ENCODE data around the gene FSCB. TPM values are rescaled to one million over a fixed set of nuclear protein-coding genes. Genes with fewer than 3 reads are reported as not detected.
"Not testable (repeated sequence)": the region's sequence is repeated elsewhere in the genome, so short reads cannot be mapped to it uniquely, and the experiment has no call there.

FSCB gene, protein sequence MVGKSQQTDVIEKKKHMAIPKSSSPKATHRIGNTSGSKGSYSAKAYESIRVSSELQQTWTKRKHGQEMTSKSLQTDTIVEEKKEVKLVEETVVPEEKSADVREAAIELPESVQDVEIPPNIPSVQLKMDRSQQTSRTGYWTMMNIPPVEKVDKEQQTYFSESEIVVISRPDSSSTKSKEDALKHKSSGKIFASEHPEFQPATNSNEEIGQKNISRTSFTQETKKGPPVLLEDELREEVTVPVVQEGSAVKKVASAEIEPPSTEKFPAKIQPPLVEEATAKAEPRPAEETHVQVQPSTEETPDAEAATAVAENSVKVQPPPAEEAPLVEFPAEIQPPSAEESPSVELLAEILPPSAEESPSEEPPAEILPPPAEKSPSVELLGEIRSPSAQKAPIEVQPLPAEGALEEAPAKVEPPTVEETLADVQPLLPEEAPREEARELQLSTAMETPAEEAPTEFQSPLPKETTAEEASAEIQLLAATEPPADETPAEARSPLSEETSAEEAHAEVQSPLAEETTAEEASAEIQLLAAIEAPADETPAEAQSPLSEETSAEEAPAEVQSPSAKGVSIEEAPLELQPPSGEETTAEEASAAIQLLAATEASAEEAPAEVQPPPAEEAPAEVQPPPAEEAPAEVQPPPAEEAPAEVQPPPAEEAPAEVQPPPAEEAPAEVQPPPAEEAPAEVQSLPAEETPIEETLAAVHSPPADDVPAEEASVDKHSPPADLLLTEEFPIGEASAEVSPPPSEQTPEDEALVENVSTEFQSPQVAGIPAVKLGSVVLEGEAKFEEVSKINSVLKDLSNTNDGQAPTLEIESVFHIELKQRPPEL
- not detected for total RNA-seq
- not detected for polyA plus RNA-seq
- long read RNA-seq, donor 1, result 0 reads
- long read RNA-seq, donor 2, result 0 reads
- long read RNA-seq, donor 3, result 0 reads
- long read RNA-seq, donor 4, result 0 reads

DNA sequence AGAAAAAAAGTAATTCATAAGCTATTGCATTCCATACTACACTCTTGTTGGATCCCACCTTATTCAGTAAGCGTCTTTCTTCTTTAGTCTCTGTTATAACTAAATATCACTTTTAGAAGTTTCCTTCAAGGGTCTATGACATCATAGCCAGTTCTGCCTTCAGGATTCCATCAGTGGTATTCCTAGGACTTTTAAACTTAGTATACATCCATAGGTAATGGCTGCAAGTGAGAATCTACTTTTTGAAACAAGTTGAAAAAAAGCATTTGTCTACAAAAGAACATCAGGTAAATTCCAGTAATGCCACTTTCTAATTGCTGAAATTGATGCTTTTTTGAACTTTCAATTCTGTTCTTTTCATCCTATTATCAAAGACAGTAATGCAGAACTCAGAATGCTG, at the start of gene FSCB:
Gene FSCB (minus strand): TSS at position 101 of the 400 bp plus-strand sequence. CDS start 296 bp downstream, outside the sequence.
- 91% methylated on average over 1 of the region's 1 CpG for WGBS
- ATAC-seq (no peak), DNase-seq (no peak)
- intact Hi-C loops (cut with DNase I), result no loop called here
- Histone ChIP-seq H3K9me3 (ENCODE audit: control insufficient read depth, low read length) (no peaks in the 10 kb centered on the region), H3K4me1 (ENCODE audit: control insufficient read depth, insufficient read depth, low read length) (no peaks in the 10 kb centered on the region), H3K27me3 (ENCODE audit: control insufficient read depth, insufficient read depth) (no peaks in the 10 kb centered on the region), H3K4me3 (ENCODE audit: low read length) (no peak within 1 kb of the TSS), H3K27ac (ENCODE audit: low read length) (no peak within 1 kb of the TSS)

GRCh38 chr14:44531658-44532057, 24.6 kb upstream of the FSCB start:
- WGBS, result 73% methylated on average over 2 of the region's 2 CpGs
- Histone ChIP-seq H3K9me3 (ENCODE audit: control insufficient read depth, low read length) (no peaks in the 10 kb centered on the region), H3K27ac (ENCODE audit: low read length) (no peak overlapping the region), H3K4me1 (ENCODE audit: control insufficient read depth, insufficient read depth, low read length) (no peaks in the 10 kb centered on the region), H3K4me3 (ENCODE audit: low read length) (no peak overlapping the region), H3K27me3 (ENCODE audit: control insufficient read depth, insufficient read depth) (no peaks in the 10 kb centered on the region)
- intact Hi-C loops (cut with DNase I), result no loop called here
- ATAC-seq (no peak), DNase-seq (no peak)

- DNase-seq (no peak), ATAC-seq (no peak)
- Histone ChIP-seq H3K4me1 (ENCODE audit: control insufficient read depth, insufficient read depth, low read length) (no peaks in the 10 kb centered on the region), H3K27ac (ENCODE audit: low read length) (no peak overlapping the region), H3K4me3 (ENCODE audit: low read length) (no peak overlapping the region), H3K9me3 (ENCODE audit: control insufficient read depth, low read length) (no peaks in the 10 kb centered on the region), H3K27me3 (ENCODE audit: control insufficient read depth, insufficient read depth) (no peaks in the 10 kb centered on the region)
- WGBS, result 80% methylated on average over 3 of the region's 3 CpGs
- intact Hi-C loops (cut with DNase I), result no loop called here
Measured at GRCh38 chr14:44530475-44530874, 23.4 kb upstream of the FSCB start.

DNA sequence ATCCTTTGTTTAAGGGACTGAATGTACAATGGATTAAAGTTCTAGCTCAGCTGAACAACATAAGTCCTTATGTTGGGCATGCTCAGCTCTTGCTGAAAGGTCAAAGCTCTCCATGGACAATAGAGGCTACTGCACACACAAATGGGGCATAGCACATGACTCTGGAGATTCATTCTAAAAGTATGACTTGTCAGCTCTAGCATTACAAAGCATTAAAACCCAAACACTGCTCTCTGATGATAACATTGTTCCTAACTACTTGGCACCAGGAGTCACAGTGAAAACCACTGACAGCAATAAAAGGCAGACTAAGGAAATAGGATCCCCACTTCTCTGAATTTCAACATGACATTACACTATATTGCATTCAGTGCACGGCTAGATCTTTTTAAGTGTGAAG, 21.9 kb upstream of the FSCB start:
- H3K27ac ChIP-seq (ENCODE audit: low read length), result no peak overlapping the region
- H3K27me3 ChIP-seq (ENCODE audit: control insufficient read depth, insufficient read depth), result no peaks in the 10 kb centered on the region
- H3K4me3 ChIP-seq (ENCODE audit: low read length), result no peak overlapping the region
- DNase-seq (no peak), ATAC-seq (no peak)
- intact Hi-C loops (cut with DNase I), result no loop called here
- 24% methylated on average over 1 of the region's 1 CpG for WGBS
- H3K9me3 ChIP-seq (ENCODE audit: control insufficient read depth, low read length), result no peaks in the 10 kb centered on the region
- H3K4me1 ChIP-seq (ENCODE audit: control insufficient read depth, insufficient read depth, low read length), result no peaks in the 10 kb centered on the region

GRCh38 chr14:44528180-44528579, 21.1 kb upstream of the FSCB start:
- H3K9me3 ChIP-seq (ENCODE audit: control insufficient read depth, low read length), result no peaks in the 10 kb centered on the region
- DNase-seq, result no peak
- no peaks in the 10 kb centered on the region for H3K4me1 ChIP-seq (ENCODE audit: control insufficient read depth, insufficient read depth, low read length)
- ATAC-seq, result no peak
- no peaks in the 10 kb centered on the region for H3K27me3 ChIP-seq (ENCODE audit: control insufficient read depth, insufficient read depth)
- no peak overlapping the region for H3K4me3 ChIP-seq (ENCODE audit: low read length)
- no peak overlapping the region for H3K27ac ChIP-seq (ENCODE audit: low read length)
- intact Hi-C loops (cut with DNase I), result no loop called here

GRCh38 chr14:44525237-44525636, 18.2 kb upstream of the FSCB start:
- DNase-seq, result no peak
- WGBS, result 82% methylated on average over 3 of the region's 3 CpGs
- intact Hi-C loops (cut with DNase I), result no loop called here

DNA sequence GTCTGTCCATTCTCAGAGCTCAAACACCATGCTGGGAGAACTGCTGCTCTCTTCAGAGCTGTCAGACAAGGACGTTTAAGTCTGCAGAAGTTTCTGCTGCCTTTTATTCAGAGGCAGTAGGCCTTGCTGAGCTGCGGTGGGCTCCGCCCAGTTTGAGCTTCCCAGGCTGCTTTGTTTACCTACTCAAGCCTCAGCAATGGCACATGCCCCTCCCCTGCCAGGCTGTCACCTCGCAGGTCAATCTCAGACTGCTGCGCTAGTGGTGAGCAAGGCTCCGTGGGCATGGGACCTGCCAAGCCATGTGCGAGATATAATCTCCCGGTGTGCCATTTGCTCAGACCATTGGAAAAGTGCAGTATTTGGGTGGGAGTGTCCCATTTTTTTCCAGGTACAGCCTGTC, 8.6 kb upstream of the FSCB start:
- H3K9me3 ChIP-seq (ENCODE audit: control insufficient read depth, low read length); H3K4me3 ChIP-seq (ENCODE audit: low read length); H3K27me3 ChIP-seq (ENCODE audit: control insufficient read depth, insufficient read depth); intact Hi-C loops (cut with DNase I); ATAC-seq; DNase-seq; H3K27ac ChIP-seq (ENCODE audit: low read length); H3K4me1 ChIP-seq (ENCODE audit: control insufficient read depth, insufficient read depth, low read length): not testable (repeated sequence)
- WGBS, result 80% methylated on average over 8 of the region's 8 CpGs

More at GRCh38 chr14:44525237-44525636, 18.2 kb upstream of the FSCB start:
- ATAC-seq, result no peak
- Histone ChIP-seq H3K4me1 (ENCODE audit: control insufficient read depth, insufficient read depth, low read length) (no peaks in the 10 kb centered on the region), H3K27ac (ENCODE audit: low read length) (no peak overlapping the region), H3K27me3 (ENCODE audit: control insufficient read depth, insufficient read depth) (no peaks in the 10 kb centered on the region), H3K9me3 (ENCODE audit: control insufficient read depth, low read length) (no peaks in the 10 kb centered on the region), H3K4me3 (ENCODE audit: low read length) (no peak overlapping the region)

- Histone ChIP-seq H3K27me3 (ENCODE audit: control insufficient read depth, insufficient read depth) (no peaks in the 10 kb centered on the region), H3K4me1 (ENCODE audit: control insufficient read depth, insufficient read depth, low read length) (no peaks in the 10 kb centered on the region), H3K27ac (ENCODE audit: low read length) (no peak overlapping the region), H3K4me3 (ENCODE audit: low read length) (no peak overlapping the region), H3K9me3 (ENCODE audit: control insufficient read depth, low read length) (no peaks in the 10 kb centered on the region)
- intact Hi-C loops (cut with DNase I), result no loop called here
- ATAC-seq, result no peak
- WGBS, result 86% methylated on average over 2 of the region's 2 CpGs
- DNase-seq, result no peak
Measured at GRCh38 chr14:44508834-44509233, 1.8 kb upstream of the FSCB start.

GRCh38 chr14:44505588-44505987, 1.5 kb downstream of the FSCB start:
- DNase-seq (no peak), ATAC-seq (no peak)
- Histone ChIP-seq H3K27ac (ENCODE audit: low read length) (no peak overlapping the region), H3K4me1 (ENCODE audit: control insufficient read depth, insufficient read depth, low read length) (no peaks in the 10 kb centered on the region), H3K27me3 (ENCODE audit: control insufficient read depth, insufficient read depth) (no peaks in the 10 kb centered on the region), H3K9me3 (ENCODE audit: control insufficient read depth, low read length) (no peaks in the 10 kb centered on the region), H3K4me3 (ENCODE audit: low read length) (no peak overlapping the region)
- WGBS, result 76% methylated on average over 3 of the region's 3 CpGs
- intact Hi-C loops (cut with DNase I), result no loop called here

GRCh38 chr14:44497148-44497547, 9.9 kb downstream of the FSCB start:
- intact Hi-C loops (cut with DNase I), result no loop called here
- DNase-seq (no peak), ATAC-seq (no peak)
- no peaks in the 10 kb centered on the region for H3K9me3 ChIP-seq (ENCODE audit: control insufficient read depth, low read length)
- H3K4me3 ChIP-seq (ENCODE audit: low read length), result no peak overlapping the region
- no peaks in the 10 kb centered on the region for H3K4me1 ChIP-seq (ENCODE audit: control insufficient read depth, insufficient read depth, low read length)
- no peaks in the 10 kb centered on the region for H3K27me3 ChIP-seq (ENCODE audit: control insufficient read depth, insufficient read depth)
- H3K27ac ChIP-seq (ENCODE audit: low read length), result no peak overlapping the region
- 77% methylated on average over 1 of the region's 1 CpG for WGBS

- no peaks in the 10 kb centered on the region for H3K4me1 ChIP-seq (ENCODE audit: control insufficient read depth, insufficient read depth, low read length)
- intact Hi-C loops (cut with DNase I), result no loop called here
Measured at GRCh38 chr14:44494137-44494536, 12.9 kb downstream of the FSCB start.

More at GRCh38 chr14:44494137-44494536, 12.9 kb downstream of the FSCB start:
- no peak for DNase-seq
- no peaks in the 10 kb centered on the region for H3K9me3 ChIP-seq (ENCODE audit: control insufficient read depth, low read length)
- no peaks in the 10 kb centered on the region for H3K27me3 ChIP-seq (ENCODE audit: control insufficient read depth, insufficient read depth)
- H3K4me3 ChIP-seq (ENCODE audit: low read length), result no peak overlapping the region
- no peak for ATAC-seq
- no peak overlapping the region for H3K27ac ChIP-seq (ENCODE audit: low read length)

All from right cardiac atrium (tissue), 5 donors.